ENCODE measurements around the gene SPARC. TPM values are rescaled to one million over a fixed set of nuclear protein-coding genes. Genes with fewer than 3 reads are reported as not detected.
A peak's percentile ranks its signal among the peaks of the same experiment; 100 is the strongest.

The SPARC gene
- total and polyA plus RNA-seq, 5 donors from 2014 or later: 34.6 TPM; not detected in 4

- H3K27me3 Mint-ChIP-seq: peaks cover 18% of the 10 kb centered on the region
- Histone ChIP-seq H3K4me1 (ENCODE audit: control insufficient read depth, insufficient read depth, low read length, poor library complexity, severe bottlenecking) (peaks cover 21% of the 10 kb centered on the region), H3K27ac (ENCODE audit: insufficient read depth, low read length, poor library complexity, severe bottlenecking) (no peak overlapping the region), H3K9me3 (ENCODE audit: control insufficient read depth in 2 of 2, low read length in 2 of 2) (no peaks in the 10 kb centered on the region), H3K27me3 (ENCODE audit: control insufficient read depth, insufficient read depth, low read length) (peaks cover 3% of the 10 kb centered on the region), H3K36me3 (ENCODE audit: control insufficient read depth, insufficient read depth, low read length) (no peaks in the 10 kb centered on the region), H3K4me3 (ENCODE audit: low read depth, low read length) (no peak overlapping the region)
- no peak overlapping the region for H3K4me3 Mint-ChIP-seq
- no peak for DNase-seq
- H3K9me3 Mint-ChIP-seq: peaks cover 0 to 2% (median 0%) of the 10 kb centered on the region in 7 donors
- H3K27ac Mint-ChIP-seq: peak overlapping the region in 2 of 3 donors; percentile 42 to 74
- H3K36me3 Mint-ChIP-seq: no peaks in the 10 kb centered on the region
- no peak for ATAC-seq (ENCODE audit: low read depth in 2 of 2)
- peaks cover 0 to 46% (median 5%) of the 10 kb centered on the region in 4 donors for H3K4me1 Mint-ChIP-seq
Measured at GRCh38 chr5:151615431-151615830, 71.3 kb downstream of the SPARC start.

GRCh38 chr5:151614565-151614964 lies 72.2 kb downstream of the SPARC start:
- H3K36me3 Mint-ChIP-seq: no peaks in the 10 kb centered on the region
- H3K4me3 Mint-ChIP-seq: peak overlapping the region in 1 of 4 donors; percentile 39
- no peak for DNase-seq
- H3K9me3 Mint-ChIP-seq: peaks cover 0 to 2% (median 0%) of the 10 kb centered on the region in 7 donors
- Histone ChIP-seq H3K27ac (ENCODE audit: insufficient read depth, low read length, poor library complexity, severe bottlenecking) (no peak overlapping the region), H3K36me3 (ENCODE audit: control insufficient read depth, insufficient read depth, low read length) (no peaks in the 10 kb centered on the region), H3K4me3 (ENCODE audit: low read depth, low read length) (no peak overlapping the region), H3K4me1 (ENCODE audit: control insufficient read depth, insufficient read depth, low read length, poor library complexity, severe bottlenecking) (peaks cover 21% of the 10 kb centered on the region), H3K27me3 (ENCODE audit: control insufficient read depth, insufficient read depth, low read length) (peaks cover 3% of the 10 kb centered on the region), H3K9me3 (ENCODE audit: control insufficient read depth in 2 of 2, low read length in 2 of 2) (no peaks in the 10 kb centered on the region)
- H3K4me1 Mint-ChIP-seq: peaks cover 0 to 46% (median 5%) of the 10 kb centered on the region in 4 donors
- peaks cover 20% of the 10 kb centered on the region for H3K27me3 Mint-ChIP-seq
- ATAC-seq (ENCODE audit: low read depth in 2 of 2): no peak
- peak overlapping the region in 2 of 3 donors; percentile 20 to 94 for H3K27ac Mint-ChIP-seq

GRCh38 chr5:151612689-151613427 lies 73.9 kb downstream of the SPARC start:
- Mint-ChIP-seq H3K4me1 (peaks cover 0 to 46% (median 5%) of the 10 kb centered on the region in 4 donors), H3K27ac (peak overlapping the region; percentile 88 to 97 (median 94)), H3K27me3 (peaks cover 17% of the 10 kb centered on the region), H3K4me3 (peak overlapping the region in 3 of 4 donors; percentile 17 to 83 (median 82)), H3K36me3 (no peaks in the 10 kb centered on the region), H3K9me3 (peaks cover 0 to 2% (median 0%) of the 10 kb centered on the region in 7 donors)
- no peaks in the 10 kb centered on the region for H3K36me3 ChIP-seq (ENCODE audit: control insufficient read depth, insufficient read depth, low read length)
- DNase-seq (peak in 2 of 3 donors; percentile 53 to 87), ATAC-seq (ENCODE audit: low read depth in 2 of 2) (peak; percentile 79 to 85)
- no peaks in the 10 kb centered on the region for H3K27me3 ChIP-seq (ENCODE audit: control insufficient read depth, insufficient read depth, low read length)
- peaks cover 21% of the 10 kb centered on the region for H3K4me1 ChIP-seq (ENCODE audit: control insufficient read depth, insufficient read depth, low read length, poor library complexity, severe bottlenecking)
- no peaks in the 10 kb centered on the region for H3K9me3 ChIP-seq (ENCODE audit: control insufficient read depth in 2 of 2, low read length in 2 of 2)
- H3K4me3 ChIP-seq (ENCODE audit: low read depth, low read length): peak overlapping the region; percentile 46
- H3K27ac ChIP-seq (ENCODE audit: insufficient read depth, low read length, poor library complexity, severe bottlenecking): no peak overlapping the region

- Mint-ChIP-seq H3K36me3 (no peaks in the 10 kb centered on the region), H3K27me3 (peaks cover 15% of the 10 kb centered on the region), H3K9me3 (peaks cover 0 to 2% (median 0%) of the 10 kb centered on the region in 7 donors), H3K4me3 (peak overlapping the region in 1 of 4 donors; percentile 22), H3K27ac (peak overlapping the region; percentile 26 to 94 (median 59)), H3K4me1 (peaks cover 0 to 43% (median 5%) of the 10 kb centered on the region in 4 donors)
- no peak overlapping the region for H3K27ac ChIP-seq (ENCODE audit: insufficient read depth, low read length, poor library complexity, severe bottlenecking)
- no peak overlapping the region for H3K4me3 ChIP-seq (ENCODE audit: low read depth, low read length)
- ATAC-seq (ENCODE audit: low read depth in 2 of 2): no peak
- no peaks in the 10 kb centered on the region for H3K9me3 ChIP-seq (ENCODE audit: control insufficient read depth in 2 of 2, low read length in 2 of 2)
- H3K27me3 ChIP-seq (ENCODE audit: control insufficient read depth, insufficient read depth, low read length): no peaks in the 10 kb centered on the region
- DNase-seq: no peak
- peaks cover 21% of the 10 kb centered on the region for H3K4me1 ChIP-seq (ENCODE audit: control insufficient read depth, insufficient read depth, low read length, poor library complexity, severe bottlenecking)
- H3K36me3 ChIP-seq (ENCODE audit: control insufficient read depth, insufficient read depth, low read length): no peaks in the 10 kb centered on the region
Measured at GRCh38 chr5:151611127-151611775, 75.5 kb downstream of the SPARC start.

Other genes with a start within 250 kb of the SPARC start
- 5.4 TPM for gene SLC36A1, start 239.3 kb downstream of the SPARC start, total RNA-seq
- 1 to 10 TPM in 2 of 4 donors, under 1 TPM in 2; 0.59 to 3.1 (median 1.3) TPM for gene SLC36A1, start 239.3 kb downstream of the SPARC start, polyA plus RNA-seq
- gene FAT2, start 95.6 kb downstream of the SPARC start, total RNA-seq: not detected
- gene FAT2, start 95.6 kb downstream of the SPARC start, polyA plus RNA-seq: under 1 TPM in 1 of 4 donors, not detected in 3; 0.05 TPM
- 19.6 TPM for gene ATOX1, start 71.7 kb upstream of the SPARC start, total RNA-seq
- gene ATOX1, start 71.7 kb upstream of the SPARC start, polyA plus RNA-seq: 10 to 100 TPM; 70.5 to 98.3 (median 76.7) TPM
- 108 TPM for gene G3BP1, start 85.0 kb upstream of the SPARC start, total RNA-seq
- gene G3BP1, start 85.0 kb upstream of the SPARC start, polyA plus RNA-seq: 100 to 1,000 TPM; 176 to 199 (median 184) TPM
- gene GLRA1, start 237.9 kb upstream of the SPARC start, total RNA-seq: not detected
- gene GLRA1, start 237.9 kb upstream of the SPARC start, polyA plus RNA-seq: not detected

Measured in CD4-positive, CD25-positive, alpha-beta regulatory T cell (primary cell).